CD4-positive, alpha-beta T cell (primary cell): ENCODE results near the gene MKLN1. TPM values are rescaled to one million over a fixed set of nuclear protein-coding genes. Genes with fewer than 3 reads are reported as not detected.
"Not testable (repeated sequence)": the region's sequence is repeated elsewhere in the genome, so short reads cannot be mapped to it uniquely, and the experiment has no call there.

Experiments
- ATAC-seq: fragments of 200-7000 bp; cut with Tn5 transposase; one replicate; pipeline ENCODE4 v1.10.0; 2022; ENCODE audit warnings: mild to moderate bottlenecking; ENCODE audit not compliant: poor library complexity
- CTCF ChIA-PET: fragments of 350-600 bp; sonication (Branson Sonifier 250); formaldehyde crosslinking; loops from one replicate; lab custom pipeline; 2021; ENCODE audit warnings: antibody characterized with exemption, inconsistent platforms; lab: Charles Lee
- POLR2A ChIA-PET: fragments of 350-600 bp; sonication (Branson Sonifier 250); formaldehyde crosslinking; loops from one replicate; lab custom pipeline; 2021; ENCODE audit warnings: antibody characterized with exemption, inconsistent platforms; lab: Charles Lee
- DNase-seq, 14 experiments: peaks; one replicate each; pipeline ENCODE4 v3.0.0-alpha.2; 2013 to 2020; ENCODE audit warnings: mixed read lengths in 2 of 14
- H3K27ac ChIP-seq, 2 donors: one replicate each; pipeline versions ENCODE4 v1.5.1 to v1.7.0; 2013; ENCODE audit warnings: low read length in 2 of 2, low read depth in 1 of 2, mild to moderate bottlenecking in 1 of 2
- H3K27me3 ChIP-seq, 2 experiments: 1 replicate in 1 of 2; 2 replicates in 1 of 2; pipeline versions ENCODE4 v1.6.1 to v1.7.0; 2013; ENCODE audit warnings: low read length in 2 of 2, control low read depth in 1 of 2, mild to moderate bottlenecking in 1 of 2, moderate library complexity in 1 of 2; ENCODE audit not compliant: insufficient read depth in 2 of 2, control insufficient read depth in 1 of 2
- H3K36me3 ChIP-seq: one replicate; pipeline ENCODE4 v1.6.1; 2013; ENCODE audit warnings: low read length, control low read depth; ENCODE audit not compliant: insufficient read depth
- H3K4me1 ChIP-seq: one replicate; pipeline ENCODE4 v1.6.1; 2013; ENCODE audit warnings: low read length, control low read depth; ENCODE audit not compliant: insufficient read depth
- H3K4me3 ChIP-seq: one replicate; pipeline ENCODE4 v1.5.1; 2013; ENCODE audit warnings: mild to moderate bottlenecking, low read length, moderate library complexity
- H3K9me3 ChIP-seq, 2 experiments: 1 replicate in 1 of 2; 2 replicates in 1 of 2; pipeline versions ENCODE4 v1.6.1 to v1.7.0; 2013; ENCODE audit warnings: low read length in 2 of 2, mild to moderate bottlenecking in 2 of 2, control low read depth in 1 of 2, moderate library complexity in 1 of 2; ENCODE audit not compliant: control insufficient read depth in 1 of 2, insufficient read depth in 1 of 2
- H3K27ac Mint-ChIP-seq: one replicate; pipeline ENCODE4 v1.8.0; 2020; ENCODE audit warnings: mixed read lengths
- H3K27me3 Mint-ChIP-seq: one replicate; pipeline ENCODE4 v1.8.0; 2021; ENCODE audit warnings: mixed read lengths
- H3K36me3 Mint-ChIP-seq: one replicate; pipeline ENCODE4 v1.8.0; 2021; ENCODE audit warnings: low read depth, mixed read lengths
- H3K4me1 Mint-ChIP-seq: one replicate; pipeline ENCODE4 v1.8.0; 2021; ENCODE audit warnings: low read depth, mixed read lengths
- H3K4me3 Mint-ChIP-seq: one replicate; pipeline ENCODE4 v1.8.0; 2020; ENCODE audit warnings: mild to moderate bottlenecking, mixed read lengths
- H3K9me3 Mint-ChIP-seq: one replicate; pipeline ENCODE4 v1.8.0; 2020; ENCODE audit warnings: mixed read lengths
- CTCF ChIP-seq: fragments of 200-600 bp; IDR thresholded peaks from one replicate; pipeline ENCODE4 v1.8.0; 2022; ENCODE audit warnings: antibody characterized with exemption, mild to moderate bottlenecking
- intact Hi-C, 2 experiments: fragments of 100-400 bp; cut with DNase I in 1 of 2; cut with micrococcal nuclease in 1 of 2; formaldehyde crosslinking; loops; one replicate each; pipeline versions ENCODE4 v1.15.1 to v1.9.0; 2023 to 2025; cut with DNase I, micrococcal nuclease
- total RNA-seq, 174 experiments: library from RNA in 2 of 174; stranded (reverse) in 2 of 174; gene quantifications; one replicate each; pipeline ENCODE4 v1.2.3 and lab custom pipeline; 2021 to 2026

MKLN1 gene
- total RNA-seq, 2 experiments from 2014 or later, result 47.2 to 53.7 TPM

GRCh38 chr7:131502810-131503508 lies 175.3 kb downstream of the MKLN1 start:
- DNase-seq (peak in 1 of 14 experiments; percentile 34), ATAC-seq (no peak)
- peaks cover 4% of the 10 kb centered on the region for H3K27me3 Mint-ChIP-seq
- no peak for TF ChIP-seq CTCF
- CTCF ChIA-PET, result interaction anchor here (0.6 kb wide), 1 partner anchor 462 kb away, joined by 3 read pairs; no protein-coding TSS in a partner anchor
- peaks cover 38% of the 10 kb centered on the region for H3K4me1 Mint-ChIP-seq
- intact Hi-C loops, result no loop called here
- Histone ChIP-seq H3K4me3 (no peak overlapping the region), H3K27me3 (no peaks in the 10 kb centered on the region), H3K36me3 (peaks cover 5% of the 10 kb centered on the region), H3K27ac (no peak overlapping the region), H3K4me1 (peaks cover 23% of the 10 kb centered on the region), H3K9me3 (no peaks in the 10 kb centered on the region)
- no peaks in the 10 kb centered on the region for H3K9me3 Mint-ChIP-seq
- POLR2A ChIA-PET, result no interaction called here
- H3K36me3 Mint-ChIP-seq, result peaks cover 1% of the 10 kb centered on the region
- H3K4me3 Mint-ChIP-seq, result peak overlapping the region; percentile 23
- H3K27ac Mint-ChIP-seq, result peak overlapping the region; percentile 65

- Mint-ChIP-seq H3K36me3 (no peaks in the 10 kb centered on the region), H3K4me3 (no peak overlapping the region), H3K4me1 (peaks cover 45% of the 10 kb centered on the region), H3K9me3 (no peaks in the 10 kb centered on the region), H3K27ac (no peak overlapping the region), H3K27me3 (peaks cover 11% of the 10 kb centered on the region)
- no peak overlapping the region for H3K27ac ChIP-seq
- H3K4me1 ChIP-seq, result peaks cover 28% of the 10 kb centered on the region
- intact Hi-C loops, result no loop called here
- no peak for DNase-seq
- CTCF ChIA-PET, result interaction anchor here (1.8 kb wide), 1 partner anchor 10 kb away, joined by 6 read pairs; no protein-coding TSS in a partner anchor
- ATAC-seq, result no peak
- H3K27me3 ChIP-seq, result no peaks in the 10 kb centered on the region
- H3K9me3 ChIP-seq, result no peaks in the 10 kb centered on the region
- POLR2A ChIA-PET, result no interaction called here
- no peak overlapping the region for H3K4me3 ChIP-seq
- no peaks in the 10 kb centered on the region for H3K36me3 ChIP-seq
- TF ChIP-seq CTCF, result no peak
Observed at GRCh38 chr7:131503639-131504038, 176.0 kb downstream of the MKLN1 start.

- Histone ChIP-seq H3K36me3 (no peaks in the 10 kb centered on the region), H3K4me3 (no peak overlapping the region), H3K27me3 (no peaks in the 10 kb centered on the region), H3K9me3 (no peaks in the 10 kb centered on the region), H3K4me1 (peaks cover 33% of the 10 kb centered on the region), H3K27ac (no peak overlapping the region)
- Mint-ChIP-seq H3K4me1 (peaks cover 48% of the 10 kb centered on the region), H3K9me3 (no peaks in the 10 kb centered on the region), H3K36me3 (no peaks in the 10 kb centered on the region), H3K27ac (no peak overlapping the region), H3K27me3 (peaks cover 18% of the 10 kb centered on the region), H3K4me3 (no peak overlapping the region)
- ATAC-seq (no peak), DNase-seq (no peak)
- ChIA-PET POLR2A (no interaction called here), CTCF (interaction anchor here (1.8 kb wide), 1 partner anchor 10 kb away, joined by 6 read pairs; no protein-coding TSS in a partner anchor)
- TF ChIP-seq CTCF, result no peak
- intact Hi-C loops, result no loop called here
Observed at GRCh38 chr7:131504157-131504899, 176.7 kb downstream of the MKLN1 start.

- H3K27me3 ChIP-seq, H3K27ac Mint-ChIP-seq: not testable (repeated sequence)
Observed at GRCh38 chr7:131505037-131505620, 177.5 kb downstream of the MKLN1 start.

More at GRCh38 chr7:131505037-131505620, 177.5 kb downstream of the MKLN1 start:
- H3K9me3 ChIP-seq, H3K4me3 Mint-ChIP-seq, H3K4me3 ChIP-seq, H3K9me3 Mint-ChIP-seq, H3K36me3 Mint-ChIP-seq, H3K27ac ChIP-seq, H3K36me3 ChIP-seq, intact Hi-C loops, POLR2A ChIA-PET, DNase-seq, ATAC-seq: not testable (repeated sequence)
- H3K4me1 ChIP-seq, result peaks cover 33% of the 10 kb centered on the region
- Mint-ChIP-seq H3K27me3 (peaks cover 20% of the 10 kb centered on the region), H3K4me1 (peaks cover 46% of the 10 kb centered on the region)
- CTCF ChIA-PET, result interaction anchor here (1.8 kb wide), 1 partner anchor 9 kb away, joined by 6 read pairs; no protein-coding TSS in a partner anchor
